H1 (cell line): ENCODE measurements around the gene NBAS. TPM values are rescaled to one million over a fixed set of nuclear protein-coding genes. Genes with fewer than 3 reads are reported as not detected.

Experiments used
- CTCF ChIA-PET: fragments of 300-600 bp; sonication (Branson Sonifier 250); formaldehyde crosslinking; loops from one replicate; lab custom pipeline; 2021; ENCODE audit not compliant: partially characterized antibody; lab: Charles Lee
- POLR2A ChIA-PET: fragments of 300-600 bp; sonication (Branson Sonifier 250); formaldehyde crosslinking; loops from one replicate; lab custom pipeline; 2021; ENCODE audit warnings: inconsistent platforms; ENCODE audit not compliant: partially characterized antibody; lab: Charles Lee
- DNase-seq, 2 experiments: peaks; one replicate each; pipeline versions ENCODE4 v3.0.0 to v3.0.0-alpha.2; 2010 to 2022; ENCODE audit warnings: low spot score in 2 of 2, low read depth in 1 of 2, mixed read lengths in 1 of 2
- FAIRE-seq: peaks from 2 replicates; lab custom pipeline; 2011; peaks lifted over from hg19 to GRCh38; lab: Jason Lieb, UNC
- H2AFZ ChIP-seq: 2 replicates; pipeline ENCODE4 v1.8.1; 2012; ENCODE audit warnings: low read length, inconsistent platforms
- H2AK5ac ChIP-seq: 2 replicates; pipeline ENCODE4 v1.6.1; 2013; ENCODE audit warnings: low read depth, low read length
- H2BK120ac ChIP-seq: replicated peaks from 2 replicates; pipeline ENCODE3; 2013; ENCODE audit warnings: low read depth, low read length, inconsistent platforms
- H2BK12ac ChIP-seq: 2 replicates; pipeline ENCODE4 v1.6.1; 2013; ENCODE audit warnings: low read depth, low read length
- H2BK15ac ChIP-seq: 2 replicates; pipeline ENCODE4 v1.6.1; 2013; ENCODE audit warnings: low read length
- H2BK20ac ChIP-seq: 2 replicates; pipeline ENCODE4 v1.6.1; 2013; ENCODE audit warnings: low read length
- H2BK5ac ChIP-seq: 2 replicates; pipeline ENCODE4 v1.6.1; 2013; ENCODE audit warnings: low read depth, low read length
- H3K14ac ChIP-seq: 2 replicates; pipeline ENCODE4 v1.6.1; 2013; ENCODE audit warnings: inconsistent platforms; ENCODE audit not compliant: insufficient read length
- H3K18ac ChIP-seq: 2 replicates; pipeline ENCODE4 v1.6.1; 2013; ENCODE audit warnings: low read length; ENCODE audit errors: extremely low read depth
- H3K23ac ChIP-seq: 2 replicates; pipeline ENCODE4 v1.6.1; 2013; ENCODE audit warnings: inconsistent platforms; ENCODE audit not compliant: insufficient read length
- H3K23me2 ChIP-seq: 2 replicates; pipeline ENCODE4 v1.6.1; 2013; ENCODE audit warnings: low read depth, low read length
- H3K27ac ChIP-seq: 2 replicates; pipeline ENCODE4 v1.6.1; 2011; ENCODE audit warnings: low read depth, low read length, inconsistent platforms
- H3K27me3 ChIP-seq, 4 experiments: replicated peaks in 1 of 4; 1 replicate in 1 of 4; 2 replicates in 3 of 4; pipeline versions ENCODE4 v1.6.1 to v1.8.1; 2011 to 2013; ENCODE audit warnings: low read length in 3 of 4, mild to moderate bottlenecking in 3 of 4, inconsistent platforms in 2 of 4, mixed read lengths in 2 of 4, moderate library complexity in 1 of 4; ENCODE audit not compliant: control insufficient read depth in 3 of 4, insufficient read depth in 3 of 4; ENCODE audit errors: extremely low read depth in 1 of 4
- H3K36me3 ChIP-seq, 4 experiments: 2 replicates each; pipeline versions ENCODE4 v1.6.1 to v1.8.1; 2011 to 2013; ENCODE audit warnings: mild to moderate bottlenecking in 4 of 4, low read length in 3 of 4, moderate library complexity in 2 of 4, control low read depth in 1 of 4, inconsistent platforms in 1 of 4; ENCODE audit not compliant: insufficient read depth in 4 of 4, control insufficient read depth in 2 of 4
- H3K4ac ChIP-seq: replicated peaks from 2 replicates; pipeline ENCODE3; 2013; ENCODE audit warnings: low read length, low read depth, mixed read lengths, inconsistent platforms; ENCODE audit not compliant: insufficient read length
- H3K4me1 ChIP-seq, 4 experiments: replicated peaks in 1 of 4; 1 replicate in 1 of 4; 2 replicates in 3 of 4; pipeline versions ENCODE4 v1.6.1 to v1.8.1; 2011 to 2013; ENCODE audit warnings: low read length in 3 of 4, inconsistent platforms in 2 of 4, mixed read lengths in 1 of 4; ENCODE audit not compliant: insufficient read depth in 4 of 4, control insufficient read depth in 3 of 4
- H3K4me2 ChIP-seq, 2 experiments: 2 replicates each; pipeline versions ENCODE4 v1.6.1 to v1.8.1; 2011 to 2013; ENCODE audit warnings: low read depth in 2 of 2, low read length in 2 of 2, control low read depth in 1 of 2, inconsistent platforms in 1 of 2, mild to moderate bottlenecking in 1 of 2; ENCODE audit not compliant: insufficient read depth in 1 of 2
- H3K4me3 ChIP-seq, 4 experiments: fragments of 200-600, 300-600 bp in 1 of 4; sonication (generic), shearing (Covaris generic), sonication (Bioruptor Twin) in 1 of 4; 2 replicates each; pipeline versions ENCODE4 v1.5.1 to v1.8.1; 2011 to 2016; ENCODE audit warnings: low read length in 4 of 4, low read depth in 3 of 4, control low read depth in 2 of 4, inconsistent platforms in 2 of 4, mild to moderate bottlenecking in 2 of 4, mixed read lengths in 1 of 4, moderate library complexity in 1 of 4; ENCODE audit not compliant: insufficient read depth in 2 of 4; ENCODE audit errors: extremely low read depth in 1 of 4
- H3K56ac ChIP-seq: replicated peaks from 2 replicates; pipeline ENCODE3; 2013; ENCODE audit warnings: low read depth, mild to moderate bottlenecking, mixed read lengths, low read length, inconsistent platforms; ENCODE audit not compliant: insufficient read length
- H3K79me1 ChIP-seq: 2 replicates; pipeline ENCODE4 v1.6.1; 2013; ENCODE audit warnings: low read depth, low read length, control low read depth
- H3K79me2 ChIP-seq, 2 experiments: 2 replicates each; pipeline versions ENCODE4 v1.6.1 to v1.8.1; 2012 to 2013; ENCODE audit warnings: low read length in 2 of 2, mild to moderate bottlenecking in 2 of 2, inconsistent platforms in 1 of 2; ENCODE audit not compliant: insufficient read depth in 2 of 2, control insufficient read depth in 1 of 2
- H3K9ac ChIP-seq, 4 experiments: replicated peaks in 1 of 4; 1 replicate in 1 of 4; 2 replicates in 3 of 4; pipeline versions ENCODE4 v1.6.1 to v1.8.1; 2011 to 2013; ENCODE audit warnings: low read depth in 3 of 4, low read length in 3 of 4, control low read depth in 2 of 4, mild to moderate bottlenecking in 2 of 4, moderate library complexity in 2 of 4, inconsistent platforms in 1 of 4; ENCODE audit errors: extremely low read depth in 1 of 4
- H3K9me3 ChIP-seq, 2 experiments: 2 replicates each; pipeline versions ENCODE4 v1.6.1 to v1.8.1; 2012 to 2013; ENCODE audit warnings: mild to moderate bottlenecking in 2 of 2, moderate library complexity in 2 of 2, control low read depth in 1 of 2, inconsistent platforms in 1 of 2, low read depth in 1 of 2, low read length in 1 of 2, mixed read lengths in 1 of 2; ENCODE audit not compliant: insufficient read depth in 2 of 2
- H4K20me1 ChIP-seq, 2 experiments: replicated peaks in 1 of 2; 2 replicates each; pipeline versions ENCODE3 to v1.8.1; 2011 to 2013; ENCODE audit warnings: inconsistent platforms in 2 of 2, low read length in 2 of 2, mild to moderate bottlenecking in 1 of 2; ENCODE audit not compliant: insufficient read depth in 2 of 2, control insufficient read depth in 1 of 2
- H4K5ac ChIP-seq: 2 replicates; pipeline ENCODE4 v1.6.1; 2013; ENCODE audit warnings: low read length, low read depth, mixed read lengths, inconsistent platforms; ENCODE audit not compliant: insufficient read length
- H4K8ac ChIP-seq: 2 replicates; pipeline ENCODE4 v1.8.0; 2013; ENCODE audit warnings: mild to moderate bottlenecking, moderate library complexity, low read length, inconsistent platforms; ENCODE audit not compliant: insufficient read depth; ENCODE audit errors: extremely low read depth
- H4K91ac ChIP-seq: replicated peaks from 2 replicates; pipeline ENCODE3; 2013; ENCODE audit warnings: low read length, mixed read lengths, inconsistent platforms; ENCODE audit not compliant: insufficient read length
- FOSL1 ChIP-seq: IDR thresholded peaks from 2 replicates; pipeline ENCODE4 v1.6.1; 2011; ENCODE audit warnings: mild to moderate bottlenecking, low read depth, low read length, moderate library complexity; ENCODE audit not compliant: insufficient read depth
- SUZ12 ChIP-seq: fragments of 200-600 bp; sonication (generic); IDR thresholded peaks from 2 replicates; pipeline ENCODE4 v1.6.1; 2012; ENCODE audit warnings: mild to moderate bottlenecking, inconsistent platforms, low read length, moderate library complexity, mixed read lengths
- WGBS, 2 experiments: shearing (Covaris generic) in 1 of 2; methylation state at CpG; one replicate each; pipeline versions ENCODE4 v1.1.6 to v1.1.7; 2013 to 2015; ENCODE audit warnings: low lambda C conversion rate in 2 of 2, mixed read lengths in 2 of 2, inconsistent platforms in 1 of 2, low coverage in 1 of 2, missing lambda C conversion rate in 1 of 2; ENCODE audit not compliant: insufficient replicate concordance in 2 of 2, insufficient coverage in 1 of 2, insufficient read length in 1 of 2; ENCODE audit errors: extremely low coverage in 1 of 2, missing lambda C conversion rate in 1 of 2; 5-methylcytosine and 5-hydroxymethylcytosine counted together
- polyA plus RNA-seq, 7 experiments: library from polyadenylated mRNA; depleted of rRNA in 3 of 7; stranded (reverse) in 5 of 7; unstranded in 2 of 7; fragments of >200 nt in 5 of 7; fragments of 200-250 nt in 2 of 7; gene quantifications; 1 replicate in 5 of 7; 2 replicates in 1 of 7; 4 replicates in 1 of 7; pipeline versions ENCODE4 v1.2.1 to v1.2.3, GENCODE V29; 2011 to 2013; ENCODE audit warnings: missing spikeins in 2 of 7, mixed read lengths in 2 of 7
- total RNA-seq: library from RNA; stranded (reverse); fragmentation: NEBNext Ultra II Directional; extraction: Animal tissue kit (Norgen Biotek cat#: 25700); gene quantifications from 2 replicates; pipeline ENCODE4 v1.2.1, GENCODE V29; 2021

NBAS gene
- total and polyA plus RNA-seq, 2 of the 8 experiments (the other 6 are each of a cell fraction or from before 2014, with no cell fraction given), result 19.6 to 34.8 TPM

DNA sequence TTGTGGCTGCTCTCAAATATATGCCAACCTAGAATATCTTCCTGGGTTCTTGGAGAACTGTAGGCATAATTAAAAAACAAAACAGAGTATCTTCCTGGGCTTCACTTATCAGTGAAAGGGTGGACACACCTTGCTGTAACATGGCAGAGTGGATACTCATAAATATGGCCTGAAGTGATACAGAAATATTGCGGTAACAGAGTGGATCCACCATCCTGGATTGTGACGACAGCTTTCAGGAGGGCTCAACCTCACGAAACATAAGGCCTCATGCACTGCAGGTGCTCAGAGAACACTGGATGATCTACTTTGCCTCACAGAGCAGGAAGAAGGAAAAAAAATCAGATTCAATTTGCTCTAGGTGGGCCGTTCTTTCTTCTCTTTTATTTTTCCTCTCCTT, 336.0 kb downstream of the NBAS start:
- FAIRE-seq (no peak), DNase-seq (no peak)
- Histone ChIP-seq H4K20me1 (no peaks in the 10 kb centered on the region), H3K4me2 (no peak overlapping the region), H3K9me3 (no peaks in the 10 kb centered on the region), H4K91ac (no peak overlapping the region), H3K27ac (no peak overlapping the region), H2BK12ac (no peak overlapping the region), H4K5ac (no peak overlapping the region), H3K79me2 (no peaks in the 10 kb centered on the region), H3K23me2 (no peaks in the 10 kb centered on the region), H3K56ac (no peak overlapping the region), H3K23ac (no peak overlapping the region), H2BK120ac (no peak overlapping the region), H3K9ac (no peak overlapping the region), H3K27me3 (no peaks in the 10 kb centered on the region), H2BK20ac (no peak overlapping the region), H3K4me1 (no peaks in the 10 kb centered on the region), H4K8ac (no peak overlapping the region), H3K79me1 (no peaks in the 10 kb centered on the region), H2AFZ (no peak overlapping the region), H2BK5ac (no peak overlapping the region), H3K36me3 (no peaks in the 10 kb centered on the region), H2AK5ac (no peak overlapping the region), H3K4me3 (no peak overlapping the region), H3K4ac (no peak overlapping the region), H3K14ac (no peak overlapping the region), H2BK15ac (no peak overlapping the region), H3K18ac (no peak overlapping the region)
- POLR2A ChIA-PET, result no interaction called here
- WGBS, 2 experiments, result 100% methylated on average over 4 of the region's 4 CpGs; no CpG with 5 or more reads in 1 of the 2 experiments
- CTCF ChIA-PET, result no interaction called here
- TF ChIP-seq SUZ12, result no peak
- TF ChIP-seq FOSL1, result no peak
